ENCODE data around the gene ZCRB1. TPM values are rescaled to one million over a fixed set of nuclear protein-coding genes. Genes with fewer than 3 reads are reported as not detected.

Gene ZCRB1
- total and polyA plus RNA-seq, 3 donors from 2014 or later: 54.6 to 101 (median 65.8) TPM

DNA sequence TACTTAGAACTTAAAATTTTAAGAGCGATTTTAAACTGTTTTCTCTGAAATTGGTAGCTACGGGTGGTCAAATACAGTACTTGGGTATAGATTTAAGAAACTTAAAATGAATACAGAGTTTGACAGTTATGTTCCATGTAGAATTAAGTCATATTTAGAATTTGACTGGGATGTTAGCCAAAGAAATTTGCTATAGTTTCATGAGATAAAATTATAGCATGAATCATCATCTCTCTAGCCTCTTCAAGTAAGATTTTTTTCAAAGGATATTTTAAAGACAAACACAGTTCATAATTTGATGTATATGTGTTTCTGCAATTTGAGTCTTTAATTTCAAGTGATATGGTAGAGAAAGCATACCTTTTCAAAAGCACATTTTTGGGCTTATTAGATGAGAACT lies 41.0 kb downstream of the ZCRB1 start:
- H3K4me1 ChIP-seq: no peaks in the 10 kb centered on the region
- no peaks in the 10 kb centered on the region for H3K27me3 ChIP-seq
- intact Hi-C loops (cut with DNase I; ENCODE audit: low total_unique reads): no loop called here
- DNase-seq: no peak
- H3K36me3 ChIP-seq (ENCODE audit: low read depth, missing control alignments): no peaks in the 10 kb centered on the region
- no peak overlapping the region for H3K27ac ChIP-seq
- no peak overlapping the region for H3K4me3 ChIP-seq
- H3K9me3 ChIP-seq: no peaks in the 10 kb centered on the region
- 90 to 94% methylated on average over 2 of the region's 2 CpGs for WGBS, 2 donors
- TF ChIP-seq POLR2A (IDR thresholded peaks at IDR 0.05): no peak
- TF ChIP-seq, protein P1, sequence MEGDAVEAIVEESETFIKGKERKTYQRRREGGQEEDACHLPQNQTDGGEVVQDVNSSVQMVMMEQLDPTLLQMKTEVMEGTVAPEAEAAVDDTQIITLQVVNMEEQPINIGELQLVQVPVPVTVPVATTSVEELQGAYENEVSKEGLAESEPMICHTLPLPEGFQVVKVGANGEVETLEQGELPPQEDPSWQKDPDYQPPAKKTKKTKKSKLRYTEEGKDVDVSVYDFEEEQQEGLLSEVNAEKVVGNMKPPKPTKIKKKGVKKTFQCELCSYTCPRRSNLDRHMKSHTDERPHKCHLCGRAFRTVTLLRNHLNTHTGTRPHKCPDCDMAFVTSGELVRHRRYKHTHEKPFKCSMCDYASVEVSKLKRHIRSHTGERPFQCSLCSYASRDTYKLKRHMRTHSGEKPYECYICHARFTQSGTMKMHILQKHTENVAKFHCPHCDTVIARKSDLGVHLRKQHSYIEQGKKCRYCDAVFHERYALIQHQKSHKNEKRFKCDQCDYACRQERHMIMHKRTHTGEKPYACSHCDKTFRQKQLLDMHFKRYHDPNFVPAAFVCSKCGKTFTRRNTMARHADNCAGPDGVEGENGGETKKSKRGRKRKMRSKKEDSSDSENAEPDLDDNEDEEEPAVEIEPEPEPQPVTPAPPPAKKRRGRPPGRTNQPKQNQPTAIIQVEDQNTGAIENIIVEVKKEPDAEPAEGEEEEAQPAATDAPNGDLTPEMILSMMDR (IDR thresholded peaks at IDR 0.05): no peak

DNA sequence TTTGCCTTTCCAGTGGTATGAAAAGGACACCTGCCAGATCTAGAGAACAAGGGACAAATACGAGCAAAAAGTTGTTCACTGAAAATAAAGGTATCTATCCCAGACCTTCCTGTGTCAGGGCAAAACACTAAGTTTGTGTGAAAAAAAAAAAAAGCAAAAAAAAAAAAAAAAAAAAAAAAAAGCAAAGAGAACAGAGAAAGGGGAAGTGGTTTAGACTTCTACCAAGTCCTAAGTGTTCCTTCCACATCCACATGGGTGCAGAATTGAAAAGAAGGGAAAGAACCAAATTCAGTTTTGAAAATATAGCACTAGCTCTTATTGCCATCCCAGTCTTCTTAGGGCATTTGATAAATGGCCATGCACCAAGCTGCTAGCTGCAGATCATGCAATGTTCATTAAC lies 41.7 kb downstream of the ZCRB1 start:
- H3K36me3 ChIP-seq (ENCODE audit: low read depth, missing control alignments): no peaks in the 10 kb centered on the region
- no peaks in the 10 kb centered on the region for H3K9me3 ChIP-seq
- no peak for DNase-seq
- WGBS, 2 donors: 84 to 89% methylated on average over 1 of the region's 1 CpG
- no peaks in the 10 kb centered on the region for H3K4me1 ChIP-seq
- H3K27ac ChIP-seq: no peak overlapping the region
- TF ChIP-seq, protein P1 (IDR thresholded peaks at IDR 0.05): no peak
- TF ChIP-seq POLR2A (IDR thresholded peaks at IDR 0.05): no peak
- H3K27me3 ChIP-seq: no peaks in the 10 kb centered on the region
- no peak overlapping the region for H3K4me3 ChIP-seq
- intact Hi-C loops (cut with DNase I; ENCODE audit: low total_unique reads): no loop called here

GRCh38 chr12:42283739-42284138 lies 42.2 kb downstream of the ZCRB1 start:
- H3K27me3 ChIP-seq: no peaks in the 10 kb centered on the region
- H3K9me3 ChIP-seq: no peaks in the 10 kb centered on the region
- H3K36me3 ChIP-seq (ENCODE audit: low read depth, missing control alignments): no peaks in the 10 kb centered on the region
- H3K27ac ChIP-seq: no peak overlapping the region
- TF ChIP-seq POLR2A (IDR thresholded peaks at IDR 0.05): no peak
- TF ChIP-seq, protein P1 (IDR thresholded peaks at IDR 0.05): no peak
- H3K4me1 ChIP-seq: no peaks in the 10 kb centered on the region
- no peak for DNase-seq
- intact Hi-C loops (cut with DNase I; ENCODE audit: low total_unique reads): no loop called here
- no peak overlapping the region for H3K4me3 ChIP-seq

- Histone ChIP-seq H3K27ac (no peak overlapping the region), H3K36me3 (ENCODE audit: low read depth, missing control alignments) (no peaks in the 10 kb centered on the region), H3K4me3 (no peak overlapping the region), H3K9me3 (no peaks in the 10 kb centered on the region), H3K4me1 (no peaks in the 10 kb centered on the region), H3K27me3 (no peaks in the 10 kb centered on the region)
- 50 to 60% methylated on average over 2 of the region's 2 CpGs for WGBS, 2 donors
- TF ChIP-seq, protein P1 (IDR thresholded peaks at IDR 0.05): no peak
- intact Hi-C loops (cut with DNase I; ENCODE audit: low total_unique reads): no loop called here
- no peak for DNase-seq
Observed at GRCh38 chr12:42282294-42282693, 43.6 kb downstream of the ZCRB1 start.

GRCh38 chr12:42281844-42282243 lies 44.0 kb downstream of the ZCRB1 start:
- Histone ChIP-seq H3K27ac (no peak overlapping the region), H3K36me3 (ENCODE audit: low read depth, missing control alignments) (no peaks in the 10 kb centered on the region), H3K9me3 (no peaks in the 10 kb centered on the region), H3K4me3 (no peak overlapping the region), H3K27me3 (no peaks in the 10 kb centered on the region), H3K4me1 (no peaks in the 10 kb centered on the region)
- 65 to 68% methylated on average over 3 of the region's 3 CpGs for WGBS, 2 donors
- no peak for DNase-seq
- intact Hi-C loops (cut with DNase I; ENCODE audit: low total_unique reads): no loop called here
- no peak for TF ChIP-seq POLR2A (IDR thresholded peaks at IDR 0.05)
- TF ChIP-seq, protein P1 (IDR thresholded peaks at IDR 0.05): no peak
